Liver (tissue), 3 donors: Measurements from ENCODE around the gene KLF15.

ENCODE experiments used
- CTCF ChIP-seq: fragments of 150-350 bp; IDR thresholded peaks from 2 replicates; pipeline ENCODE4 v1.5.1; 2017; ENCODE audit warnings: improper control_type of control experiment, low read depth, low read length; ENCODE audit not compliant: missing input control
- EGR1 ChIP-seq, 2 donors: IDR thresholded peaks; 2 replicates each; pipeline ENCODE4 v1.6.1; 2016 to 2018; ENCODE audit warnings: antibody characterized with exemption in 2 of 2, low read depth in 2 of 2
- FOXA1 ChIP-seq: IDR thresholded peaks from 2 replicates; pipeline ENCODE4 v1.6.1; 2016; ENCODE audit warnings: antibody characterized with exemption
- GABPA ChIP-seq, 2 donors: IDR thresholded peaks in 1 of 2; conservative IDR thresholded peaks in 1 of 2; 2 replicates each; pipeline ENCODE4 v1.6.1; 2016; ENCODE audit warnings: antibody characterized with exemption in 2 of 2, mild to moderate bottlenecking in 1 of 2, moderate library complexity in 1 of 2
- HNF4G ChIP-seq: IDR thresholded peaks from 2 replicates; pipeline ENCODE4 v1.6.1; 2016; ENCODE audit warnings: antibody characterized with exemption
- JUND ChIP-seq, 2 donors: IDR thresholded peaks; 2 replicates each; pipeline ENCODE4 v1.6.1; 2016; ENCODE audit warnings: antibody characterized with exemption in 2 of 2
- MAX ChIP-seq: IDR thresholded peaks from 2 replicates; pipeline ENCODE4 v1.6.1; 2016; ENCODE audit warnings: antibody characterized with exemption
- RAD21 ChIP-seq, 2 donors: IDR thresholded peaks; 2 replicates each; pipeline ENCODE4 v1.6.1; 2016; ENCODE audit warnings: antibody characterized with exemption in 2 of 2, mild to moderate bottlenecking in 2 of 2
- REST ChIP-seq: IDR thresholded peaks from 2 replicates; pipeline ENCODE4 v1.6.1; 2016; ENCODE audit warnings: antibody characterized with exemption, mild to moderate bottlenecking
- TAF1 ChIP-seq: conservative IDR thresholded peaks from 2 replicates; pipeline ENCODE4 v1.6.1; 2016; ENCODE audit warnings: antibody characterized with exemption, mild to moderate bottlenecking
- YY1 ChIP-seq: IDR thresholded peaks from 2 replicates; pipeline ENCODE4 v1.6.1; 2016; ENCODE audit warnings: antibody characterized with exemption, mild to moderate bottlenecking
- TF ChIP-seq, protein P1 (sequence below): IDR thresholded peaks from 2 replicates; pipeline ENCODE4 v1.6.1; 2016; ENCODE audit warnings: antibody characterized with exemption
- TF ChIP-seq, protein P2 (sequence below): IDR thresholded peaks from 2 replicates; pipeline ENCODE4 v1.6.1; 2016; ENCODE audit warnings: antibody characterized with exemption
- donor health status: healthy.
- donor health status: healthy.

DNA sequence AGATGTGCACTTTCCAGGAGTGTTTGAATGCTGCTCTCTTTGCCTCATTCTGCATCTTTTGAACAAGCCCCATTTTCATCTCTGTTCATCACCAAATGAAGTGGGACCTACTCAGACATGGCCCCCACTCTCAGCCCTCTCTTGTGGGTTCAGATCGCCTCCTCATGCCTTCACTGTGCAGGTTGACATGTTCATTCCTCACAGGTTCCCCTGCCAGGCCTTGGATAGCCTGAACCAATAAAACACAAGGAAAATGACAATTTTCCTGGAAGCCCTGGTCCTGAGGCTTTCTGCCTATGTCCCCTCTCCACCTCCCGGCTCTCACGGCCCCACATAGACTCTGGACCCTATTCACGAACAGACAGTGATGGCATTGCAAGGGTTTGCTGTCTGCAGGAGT lies 17.7 kb downstream of the KLF15 start:
- TF ChIP-seq RAD21 (IDR thresholded peaks at IDR 0.05) (no peak), CTCF (no peak), MAX (no peak), EGR1 (IDR thresholded peaks at IDR 0.05; ENCODE audit: low read depth in 2 of 2) (no peak), TAF1 (no peak), YY1 (no peak), REST (no peak), GABPA (IDR thresholded peaks at IDR 0.05 in 1 of 2, conservative IDR thresholded peaks at IDR 0.05 in 1 of 2) (no peak), HNF4G (no peak), JUND (IDR thresholded peaks at IDR 0.05) (no peak), FOXA1 (no peak)
- TF ChIP-seq, protein P1, sequence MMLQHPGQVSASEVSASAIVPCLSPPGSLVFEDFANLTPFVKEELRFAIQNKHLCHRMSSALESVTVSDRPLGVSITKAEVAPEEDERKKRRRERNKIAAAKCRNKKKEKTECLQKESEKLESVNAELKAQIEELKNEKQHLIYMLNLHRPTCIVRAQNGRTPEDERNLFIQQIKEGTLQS = no peak
- TF ChIP-seq, protein P2, sequence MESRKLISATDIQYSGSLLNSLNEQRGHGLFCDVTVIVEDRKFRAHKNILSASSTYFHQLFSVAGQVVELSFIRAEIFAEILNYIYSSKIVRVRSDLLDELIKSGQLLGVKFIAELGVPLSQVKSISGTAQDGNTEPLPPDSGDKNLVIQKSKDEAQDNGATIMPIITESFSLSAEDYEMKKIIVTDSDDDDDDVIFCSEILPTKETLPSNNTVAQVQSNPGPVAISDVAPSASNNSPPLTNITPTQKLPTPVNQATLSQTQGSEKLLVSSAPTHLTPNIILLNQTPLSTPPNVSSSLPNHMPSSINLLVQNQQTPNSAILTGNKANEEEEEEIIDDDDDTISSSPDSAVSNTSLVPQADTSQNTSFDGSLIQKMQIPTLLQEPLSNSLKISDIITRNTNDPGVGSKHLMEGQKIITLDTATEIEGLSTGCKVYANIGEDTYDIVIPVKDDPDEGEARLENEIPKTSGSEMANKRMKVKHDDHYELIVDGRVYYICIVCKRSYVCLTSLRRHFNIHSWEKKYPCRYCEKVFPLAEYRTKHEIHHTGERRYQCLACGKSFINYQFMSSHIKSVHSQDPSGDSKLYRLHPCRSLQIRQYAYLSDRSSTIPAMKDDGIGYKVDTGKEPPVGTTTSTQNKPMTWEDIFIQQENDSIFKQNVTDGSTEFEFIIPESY = no peak
